K562 (cell line): ENCODE results near the gene HYAL1. TPM values are rescaled to one million over a fixed set of nuclear protein-coding genes. Genes with fewer than 3 reads are reported as not detected.

ENCODE experiments used
- ATAC-seq: fragments of 200-7000 bp; cut with Tn5 transposase; 3 replicates; pipeline ENCODE4 v1.9.1; 2020; ENCODE audit warnings: moderate library complexity
- BruUV-seq: library from RNA; stranded (reverse); fragments of 400-500 nt; replicated peaks from 2 replicates; lab custom pipeline; 2021; lab: Mats Ljungman, UMichigan
- CTCF ChIA-PET: fragments of 300-600 bp; formaldehyde crosslinking; extraction: SDS; loops from one replicate; lab custom pipeline; 2021; ENCODE audit warnings: low intra/inter-chr PET ratio; lab: Yijun Ruan, JAX
- POLR2A ChIA-PET: fragments of 300-600, 350-650 bp; sonication (Branson Sonifier 250); formaldehyde crosslinking; extraction: SDS; loops from one replicate; lab custom pipeline; 2021; ENCODE audit warnings: antibody characterized with exemption, inconsistent platforms; lab: Yijun Ruan, JAX
- DNase-seq, 4 experiments: peaks; one replicate each; pipeline versions ENCODE4 v3.0.0 to v3.0.0-alpha.2; 2011 to 2018; ENCODE audit warnings: low spot score in 3 of 4, mixed read lengths in 3 of 4; ENCODE audit errors: extremely low read depth in 1 of 4
- FAIRE-seq: peaks from 2 replicates; lab custom pipeline; 2011; peaks lifted over from hg19 to GRCh38; lab: Jason Lieb, UNC
- H2AFZ ChIP-seq: 2 replicates; pipeline ENCODE4 v1.6.0; 2011; ENCODE audit warnings: low read depth, low read length, control low read depth, inconsistent platforms
- H3K27ac ChIP-seq: fragments of 200-600 bp; 3 replicates; pipeline ENCODE4 v1.8.0; 2011; ENCODE audit warnings: low read depth, mild to moderate bottlenecking, control low read depth, inconsistent platforms, low read length, moderate library complexity, mixed read lengths; ENCODE audit errors: extremely low read depth
- H3K27me3 ChIP-seq, 2 experiments: fragments of 300-600 bp in 1 of 2; 2 replicates in 1 of 2; 3 replicates in 1 of 2; pipeline versions ENCODE4 v1.6.0 to v1.8.0; 2011; ENCODE audit warnings: inconsistent platforms in 2 of 2, low read length in 2 of 2, mild to moderate bottlenecking in 1 of 2, mixed read lengths in 1 of 2, moderate library complexity in 1 of 2; ENCODE audit not compliant: control insufficient read depth in 2 of 2, insufficient read depth in 2 of 2
- H3K36me3 ChIP-seq: fragments of 300-600 bp; 3 replicates; pipeline ENCODE4 v1.8.0; 2011; ENCODE audit warnings: mild to moderate bottlenecking, low read length, inconsistent platforms; ENCODE audit not compliant: control insufficient read depth, insufficient read depth
- H3K4me1 ChIP-seq, 2 experiments: fragments of 200-600 bp in 1 of 2; replicated peaks in 1 of 2; 2 replicates in 1 of 2; 3 replicates in 1 of 2; pipeline versions ENCODE4 v1.5.1 to v1.8.0; 2011; ENCODE audit warnings: inconsistent platforms in 2 of 2, low read length in 2 of 2, mild to moderate bottlenecking in 1 of 2, mixed read lengths in 1 of 2, moderate library complexity in 1 of 2; ENCODE audit not compliant: control insufficient read depth in 2 of 2, insufficient read depth in 2 of 2
- H3K4me2 ChIP-seq: 2 replicates; pipeline ENCODE4 v1.6.1; 2011; ENCODE audit warnings: low read length, control low read depth, inconsistent platforms, mixed read lengths; ENCODE audit not compliant: insufficient read depth
- H3K4me3 ChIP-seq: fragments of 200-600 bp; sonication (generic), shearing (Covaris generic); 2 replicates; pipeline ENCODE4 v1.5.1; 2016; ENCODE audit warnings: control low read depth, inconsistent platforms
- H3K79me2 ChIP-seq: fragments of 200-600 bp; 3 replicates; pipeline ENCODE4 v1.8.0; 2011; ENCODE audit warnings: low read length, inconsistent platforms; ENCODE audit not compliant: control insufficient read depth, insufficient read depth
- H3K9ac ChIP-seq, 2 experiments: 2 replicates each; pipeline versions ENCODE4 v1.6.0 to v1.6.1; 2011; ENCODE audit warnings: low read depth in 2 of 2, low read length in 2 of 2, control low read depth in 1 of 2, inconsistent platforms in 1 of 2, mild to moderate bottlenecking in 1 of 2, mixed read lengths in 1 of 2; ENCODE audit not compliant: insufficient read depth in 1 of 2
- H3K9me1 ChIP-seq: one replicate; pipeline ENCODE4 v1.6.0; 2011; ENCODE audit warnings: inconsistent platforms, mild to moderate bottlenecking, low read length, moderate library complexity; ENCODE audit not compliant: control insufficient read depth, insufficient read depth
- H3K9me3 ChIP-seq: replicated peaks from 2 replicates; pipeline ENCODE4 v1.5.1; 2011; ENCODE audit warnings: low read depth, low read length, inconsistent platforms; ENCODE audit not compliant: control insufficient read depth, insufficient read depth
- H4K20me1 ChIP-seq: replicated peaks from 2 replicates; pipeline ENCODE4 v1.6.1; 2011; ENCODE audit warnings: low read length, inconsistent platforms, mixed read lengths; ENCODE audit not compliant: control insufficient read depth, insufficient read depth
- DPF2 ChIP-seq: fragments of 450-650 bp; IDR thresholded peaks from 2 replicates; pipeline ENCODE4 v1.6.1; 2016
- FOSL1 ChIP-seq: fragments of 200-800 bp; sonication (Bioruptor generic); conservative IDR thresholded peaks from 2 replicates; pipeline ENCODE4 v1.6.1; 2016; ENCODE audit warnings: missing genetic modification characterization, missing compliant biosample characterization
- USF1 ChIP-seq: sonication (generic); formaldehyde crosslinking; IDR thresholded peaks from 2 replicates; pipeline ENCODE4 v1.9.0; 2022; ENCODE audit warnings: mild to moderate bottlenecking, missing genetic modification reagents
- ZNF764 ChIP-seq: fragments of 250-450 bp; sonication (Bioruptor Pico); IDR thresholded peaks from 2 replicates; pipeline ENCODE4 v1.4.0; 2020; ENCODE audit warnings: low read depth, mild to moderate bottlenecking, moderate library complexity
- WGBS: fragments of 100-300 bp; shearing (Covaris generic); methylation state at CpG from one replicate; pipeline ENCODE4 v1.1.6; 2016; ENCODE audit warnings: low coverage, mixed read lengths; ENCODE audit not compliant: insufficient coverage; ENCODE audit errors: missing lambda C conversion rate; 5-methylcytosine and 5-hydroxymethylcytosine counted together
- in situ Hi-C: fragments of 300-500 bp; cut with MboI; formaldehyde crosslinking; loops from 4 replicates; pipeline ENCODE4 v1.15.0; 2018; ENCODE audit warnings: inconsistent platforms, mixed read lengths
- intact Hi-C: fragments of 100-400 bp; cut with micrococcal nuclease; formaldehyde crosslinking; loops from 2 replicates; pipeline ENCODE4 v1.14.2; 2022
- polyA plus RNA-seq, 8 experiments: library from polyadenylated mRNA; depleted of rRNA in 4 of 8; stranded (reverse) in 5 of 8; unstranded in 3 of 8; fragments of >200 nt; fragmentation: Nextera tagmentation in 2 of 8; fragmentation: Illumina TruSeq in 1 of 8; extraction: Ambion mirVana in 2 of 8; extraction: Trizol in 1 of 8; gene quantifications; 2 replicates each; pipeline versions ENCODE4 v1.2.1 to v1.2.3, GENCODE V29; 2011 to 2014; ENCODE audit warnings: inconsistent platforms in 1 of 8, missing spikeins in 1 of 8
- total RNA-seq, 7 experiments: library from RNA; depleted of rRNA in 6 of 7; stranded (reverse); fragments of >200 nt in 6 of 7; fragmentation: Illumina TruSeq in 2 of 7; extraction: Trizol in 2 of 7; gene quantifications; 2 replicates each; pipeline versions ENCODE4 v1.2.1 to v1.2.3, GENCODE V29; 2011 to 2021; ENCODE audit warnings: low replicate concordance in 1 of 7

HYAL1 gene
- total and polyA plus RNA-seq, 9 of the 15 experiments (the other 6 are each of a cell fraction or from before 2014, with no cell fraction given) = 1.4 to 8.5 (median 4.7) TPM

DNA sequence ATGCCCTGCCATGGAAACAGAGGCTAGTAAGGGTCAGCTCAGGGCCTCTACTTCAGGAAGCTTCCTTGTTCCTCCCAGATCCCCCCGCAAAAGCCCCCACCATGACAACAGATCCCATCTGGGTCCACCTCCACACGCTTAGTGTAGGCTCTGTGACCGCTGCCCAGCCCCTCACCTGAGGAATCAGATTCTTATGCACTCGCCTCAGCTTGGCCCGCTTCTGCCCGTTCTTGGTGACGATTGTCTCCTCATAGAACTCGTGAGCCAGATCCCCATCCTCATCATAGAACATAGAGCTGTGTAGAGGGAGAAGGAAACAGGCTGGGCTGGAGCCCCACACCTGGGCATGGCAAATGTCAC lies 22.8 kb upstream of the HYAL1 start (continued):
- no peak for TF ChIP-seq USF1 (CRISPR knock-in tag)

DNA sequence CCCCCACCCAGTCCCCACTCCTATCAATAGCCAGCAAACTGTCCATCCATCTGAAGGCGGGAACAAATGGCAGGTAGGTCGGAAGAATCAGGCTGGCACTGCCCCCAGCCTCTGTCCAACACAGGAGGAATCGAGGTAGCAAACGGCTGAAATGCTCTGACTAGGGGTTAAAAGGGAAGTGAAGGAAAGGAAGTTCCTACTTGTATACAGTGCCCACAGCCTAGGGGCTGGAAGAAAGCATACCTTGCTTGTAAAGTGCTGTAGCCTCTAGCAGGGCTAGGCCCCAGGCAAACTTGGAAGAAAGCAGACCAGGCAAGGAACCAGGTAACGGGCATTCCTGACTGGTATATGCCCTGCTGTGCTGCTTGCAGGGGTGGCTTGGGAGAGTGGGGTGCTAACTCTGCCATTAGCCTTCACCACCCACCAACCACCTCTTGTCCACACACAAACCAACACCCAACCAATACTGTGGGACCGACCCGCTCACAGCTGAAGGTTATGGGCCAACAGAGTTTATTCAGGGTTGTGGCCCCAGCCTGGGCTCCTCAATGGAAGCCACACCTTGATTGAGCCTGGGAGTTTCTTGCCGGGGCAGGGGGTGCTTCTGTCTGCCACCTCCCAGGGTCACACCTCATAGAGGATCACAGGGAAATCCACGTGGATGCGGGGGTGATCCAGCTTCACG lies 22.3 kb upstream of the HYAL1 start:
- BruUV-seq = no TSS peak
- Histone ChIP-seq H3K9me3 (no peaks in the 10 kb centered on the region), H3K4me2 (no peak overlapping the region), H3K4me1 (peaks cover 16 to 45% of the 10 kb centered on the region in 2 experiments; a peak in 4 of 5 replicates), H3K27me3 (no peaks in the 10 kb centered on the region), H3K27ac (no peak overlapping the region), H3K9ac (no peak overlapping the region), H4K20me1 (0 out of 2 replicates have a peak, but pooled peaks cover 2% of the 10 kb centered on the region), H3K79me2 (peaks cover 17% of the 10 kb centered on the region), H2AFZ (no peak overlapping the region), H3K36me3 (peaks cover 40% of the 10 kb centered on the region; the same call in 2 of the 3 replicates), H3K9me1 (no peaks in the 10 kb centered on the region), H3K4me3 (no peak overlapping the region)
- in situ Hi-C loops = no loop called here
- CTCF ChIA-PET = interaction anchor here (1.4 to 2.1 kb wide), 2 partner anchors 51 to 98 kb away, joined by 6 read pairs; no protein-coding TSS in a partner anchor
- POLR2A ChIA-PET = interaction anchor here (0.6 kb wide), 2 partner anchors 11 to 40 kb away, joined by 3 read pairs; no protein-coding TSS in a partner anchor
- DNase-seq (no peak), ATAC-seq (no peak), FAIRE-seq (no peak)
- intact Hi-C loops = loop anchor here (2.0 kb wide), 1 partner anchor 137 kb away; no protein-coding TSS in a partner anchor
- WGBS = 72% methylated on average over 7 of the region's 11 CpGs
- no peak for TF ChIP-seq ZNF764 (CRISPR knock-in tag)
- TF ChIP-seq FOSL1 (tag) = no peak
- no peak for TF ChIP-seq DPF2
